Measurements from ENCODE around the gene HMGA1.
A peak's percentile ranks its signal among the peaks of the same experiment; 100 is the strongest.

HMGA1 gene

GRCh38 chr6:34218691-34219090 lies 18.0 kb upstream of the HMGA1 start:
- H3K27me3 Mint-ChIP-seq (ENCODE audit: low read depth), result no peaks in the 10 kb centered on the region
- H3K36me3 Mint-ChIP-seq (ENCODE audit: low read depth), result no peaks in the 10 kb centered on the region
- H3K9me3 Mint-ChIP-seq, result no peaks in the 10 kb centered on the region
- TF ChIP-seq CTCF (IDR thresholded peaks at IDR 0.05; ENCODE audit: unreplicated experiment in 3 of 3), result no peak
- peaks cover 3% of the 10 kb centered on the region for H3K4me1 Mint-ChIP-seq
- H3K27ac Mint-ChIP-seq, result no peak overlapping the region
- no peak overlapping the region for H3K4me3 Mint-ChIP-seq

- TF ChIP-seq CTCF (IDR thresholded peaks at IDR 0.05; ENCODE audit: unreplicated experiment in 3 of 3), result no peak
- Mint-ChIP-seq H3K4me3 (peak overlapping the region; percentile 75 to 84 (median 83)), H3K4me1 (peaks cover 6% of the 10 kb centered on the region), H3K36me3 (ENCODE audit: low read depth) (no peaks in the 10 kb centered on the region), H3K9me3 (no peaks in the 10 kb centered on the region), H3K27ac (peak overlapping the region; percentile 58 to 74 (median 68)), H3K27me3 (ENCODE audit: low read depth) (no peaks in the 10 kb centered on the region)
These were observed 13.2 kb upstream of the HMGA1 start for GRCh38 chr6:34223381-34223955.

GRCh38 chr6:34223956-34224940 lies 12.4 kb upstream of the HMGA1 start:
- Mint-ChIP-seq H3K9me3 (no peaks in the 10 kb centered on the region), H3K4me3 (peak overlapping the region; percentile 75 to 84 (median 83)), H3K27me3 (ENCODE audit: low read depth) (no peaks in the 10 kb centered on the region), H3K36me3 (ENCODE audit: low read depth) (no peaks in the 10 kb centered on the region), H3K27ac (peak overlapping the region; percentile 68 to 81 (median 74)), H3K4me1 (peaks cover 6% of the 10 kb centered on the region)
- no peak for TF ChIP-seq CTCF (IDR thresholded peaks at IDR 0.05; ENCODE audit: unreplicated experiment in 3 of 3)

GRCh38 chr6:34225551-34225950 lies 11.1 kb upstream of the HMGA1 start:
- peaks cover 6% of the 10 kb centered on the region for H3K4me1 Mint-ChIP-seq
- H3K9me3 Mint-ChIP-seq, result no peaks in the 10 kb centered on the region
- H3K27ac Mint-ChIP-seq, result peak overlapping the region in 1 of 3 experiments; percentile 13
- no peaks in the 10 kb centered on the region for H3K27me3 Mint-ChIP-seq (ENCODE audit: low read depth)
- no peak for TF ChIP-seq CTCF (IDR thresholded peaks at IDR 0.05; ENCODE audit: unreplicated experiment in 3 of 3)
- no peaks in the 10 kb centered on the region for H3K36me3 Mint-ChIP-seq (ENCODE audit: low read depth)
- H3K4me3 Mint-ChIP-seq, result peak overlapping the region in 2 of 3 experiments; percentile 32

- H3K36me3 Mint-ChIP-seq (ENCODE audit: low read depth), result no peaks in the 10 kb centered on the region
- H3K27me3 Mint-ChIP-seq (ENCODE audit: low read depth), result no peaks in the 10 kb centered on the region
- H3K4me1 Mint-ChIP-seq, result peaks cover 6% of the 10 kb centered on the region
- H3K27ac Mint-ChIP-seq, result no peak overlapping the region
- TF ChIP-seq CTCF (IDR thresholded peaks at IDR 0.05; ENCODE audit: unreplicated experiment in 3 of 3), result no peak
- no peaks in the 10 kb centered on the region for H3K9me3 Mint-ChIP-seq
- H3K4me3 Mint-ChIP-seq, result no peak overlapping the region
These were observed 10.6 kb upstream of the HMGA1 start for GRCh38 chr6:34226066-34226465.
